NCI-H345 treated with DMSO at 0.1 percent for 48 hours (cell line): ENCODE results near the gene ARHGEF33.

Source experiments
- DNase-seq: peaks from one replicate; lab custom pipeline; 2025; ENCODE audit not compliant: unreplicated experiment; lab: John Stamatoyannopoulos, UW

The ARHGEF33 gene

DNA sequence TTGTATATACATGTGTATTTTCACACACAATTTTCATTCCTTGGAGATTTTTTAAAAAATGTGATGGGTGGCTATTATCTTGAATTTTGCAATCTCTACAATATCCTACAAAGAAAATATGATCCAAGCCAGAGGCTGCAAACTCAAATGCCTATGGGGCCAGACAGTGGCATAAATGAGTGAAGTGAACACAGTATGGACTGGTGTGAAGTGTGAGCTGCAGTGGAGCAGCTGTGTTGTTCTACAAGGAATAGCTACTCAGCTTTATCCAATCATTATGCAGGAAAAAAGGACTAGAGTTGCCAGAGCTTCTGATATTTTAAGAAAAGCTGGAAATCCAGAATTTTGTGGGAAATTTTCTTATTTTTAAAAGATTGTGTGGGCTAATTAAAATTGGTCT is 62.1 kb downstream of the ARHGEF33 start:
- DNase-seq = no peak

DNA sequence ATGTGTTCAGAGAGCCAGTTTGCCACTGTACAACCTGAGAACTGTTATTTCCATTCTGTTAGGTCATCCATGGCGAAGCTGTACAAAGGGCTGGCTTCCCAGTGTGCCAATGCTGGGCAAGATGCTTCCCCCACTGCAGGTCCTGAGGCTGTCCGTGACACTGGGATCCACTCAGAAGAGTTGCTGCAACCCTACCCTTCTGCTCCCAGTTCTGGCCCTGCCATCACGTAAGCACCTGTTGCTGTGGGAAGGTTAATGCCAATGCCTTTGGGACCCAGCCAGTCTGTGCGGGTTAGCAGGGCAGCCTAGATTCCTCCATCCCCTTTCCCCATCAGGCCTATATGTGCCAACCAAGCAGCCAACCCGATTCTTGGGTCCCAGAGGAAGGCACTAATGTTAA is 68.3 kb downstream of the ARHGEF33 start:
- no peak for DNase-seq

DNA sequence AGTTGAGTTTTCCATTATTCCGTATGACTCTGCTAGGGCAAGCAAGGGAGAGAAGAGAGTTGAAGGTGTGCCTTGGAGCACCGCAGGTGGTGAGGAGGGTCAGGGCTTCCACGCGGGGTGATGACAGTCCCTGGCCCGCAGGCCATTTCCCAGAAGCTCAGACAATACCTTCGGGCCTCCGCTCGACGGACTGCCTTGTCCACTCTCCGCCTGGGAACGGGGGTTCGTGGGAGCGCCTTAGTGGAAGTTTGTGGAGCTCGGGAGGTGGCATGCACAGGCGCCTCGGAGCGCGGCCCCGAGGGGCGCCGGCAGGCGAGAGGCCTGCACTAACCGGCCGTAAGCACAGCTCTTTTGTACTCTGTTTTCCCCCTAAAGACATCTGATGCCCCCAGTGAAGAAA is 69.8 kb downstream of the ARHGEF33 start:
- no peak for DNase-seq

DNA sequence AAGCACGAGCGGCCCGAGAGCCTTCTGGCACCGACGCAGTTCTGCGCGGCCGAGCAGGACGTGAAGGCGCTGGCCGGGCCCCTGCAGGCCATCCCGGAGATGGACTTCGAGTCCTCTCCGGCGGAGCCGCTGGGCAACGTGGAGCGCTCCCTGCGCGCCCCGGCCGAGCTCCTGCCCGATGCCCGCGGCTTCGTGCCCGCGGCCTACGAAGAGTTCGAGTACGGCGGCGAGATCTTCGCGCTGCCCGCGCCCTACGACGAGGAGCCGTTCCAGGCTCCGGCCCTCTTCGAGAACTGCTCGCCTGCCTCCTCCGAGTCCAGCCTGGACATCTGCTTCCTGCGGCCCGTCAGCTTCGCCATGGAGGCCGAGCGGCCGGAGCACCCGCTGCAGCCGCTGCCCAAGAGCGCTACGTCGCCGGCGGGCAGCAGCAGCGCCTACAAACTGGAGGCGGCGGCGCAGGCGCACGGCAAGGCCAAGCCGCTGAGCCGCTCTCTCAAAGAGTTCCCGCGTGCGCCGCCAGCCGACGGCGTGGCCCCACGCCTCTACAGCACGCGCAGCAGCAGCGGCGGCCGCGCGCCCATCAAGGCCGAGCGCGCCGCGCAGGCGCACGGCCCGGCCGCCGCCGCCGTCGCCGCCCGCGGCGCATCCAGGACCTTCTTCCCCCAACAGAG is 70.4 kb downstream of the ARHGEF33 start:
- no peak for DNase-seq

GRCh38 chr2:38960609-38961320 is 71.1 kb downstream of the ARHGEF33 start:
- no peak for DNase-seq

- no peak for DNase-seq
These were observed 76.3 kb downstream of the ARHGEF33 start for GRCh38 chr2:38966006-38966405.

GRCh38 chr2:38966678-38967077 is 77.0 kb downstream of the ARHGEF33 start:
- DNase-seq = no peak

DNA sequence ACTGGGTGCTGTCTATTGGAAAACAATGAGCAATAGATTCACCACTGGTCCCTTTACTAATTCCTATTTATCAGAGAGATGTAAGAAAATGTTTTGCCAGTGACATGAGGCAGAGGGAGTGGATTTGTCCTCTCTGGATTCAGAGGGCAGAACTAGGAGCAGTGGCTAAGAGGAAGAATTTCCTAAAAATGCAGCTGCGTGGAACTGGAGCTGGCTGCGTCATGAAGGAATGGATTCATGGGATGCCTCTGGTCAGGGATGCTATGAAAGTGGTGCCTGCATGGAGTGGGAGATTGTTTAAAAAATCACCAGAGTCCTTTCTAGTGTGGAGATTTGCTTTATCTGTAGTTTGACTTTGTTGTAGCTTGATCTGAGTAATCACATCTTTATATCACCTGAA is 78.3 kb downstream of the ARHGEF33 start:
- no peak for DNase-seq

DNA sequence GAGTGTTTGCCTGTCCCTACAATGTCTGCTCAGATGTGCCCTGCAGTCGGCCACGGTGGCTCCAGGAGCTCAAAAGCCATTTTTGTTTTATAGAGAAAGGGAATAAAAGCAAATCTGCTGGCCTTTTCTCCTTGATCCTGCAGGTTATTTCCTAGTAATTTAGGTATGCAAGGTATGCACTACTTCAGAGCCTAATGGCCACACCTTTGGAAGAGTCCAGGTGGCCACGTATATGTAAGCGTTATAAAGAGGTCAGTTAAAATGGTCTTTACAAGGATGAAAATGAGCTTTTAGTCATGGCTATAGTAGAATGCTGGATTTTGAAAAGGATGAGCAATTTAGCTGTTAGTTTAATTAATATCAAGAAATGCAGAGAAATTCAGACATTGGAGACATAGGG is 81.7 kb downstream of the ARHGEF33 start:
- DNase-seq = no peak

DNA sequence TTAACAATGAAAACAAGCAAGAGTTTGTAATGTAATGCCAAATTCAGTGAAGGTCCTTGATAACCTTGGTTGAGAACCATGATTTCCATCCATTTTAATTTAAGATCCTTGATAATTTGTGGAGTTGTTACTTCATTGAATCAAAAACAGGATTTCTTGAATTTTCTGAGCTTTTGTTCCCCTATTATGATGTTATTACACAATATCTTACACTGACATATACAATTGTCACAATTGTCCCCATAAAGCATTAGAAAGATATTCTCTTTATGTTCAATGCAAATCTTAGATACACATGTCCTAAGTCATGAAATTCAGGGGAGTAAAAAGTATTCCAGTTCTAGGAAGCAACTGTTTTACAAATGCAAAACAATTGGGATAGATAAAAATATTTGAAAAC is 83.6 kb downstream of the ARHGEF33 start:
- DNase-seq = no peak

DNA sequence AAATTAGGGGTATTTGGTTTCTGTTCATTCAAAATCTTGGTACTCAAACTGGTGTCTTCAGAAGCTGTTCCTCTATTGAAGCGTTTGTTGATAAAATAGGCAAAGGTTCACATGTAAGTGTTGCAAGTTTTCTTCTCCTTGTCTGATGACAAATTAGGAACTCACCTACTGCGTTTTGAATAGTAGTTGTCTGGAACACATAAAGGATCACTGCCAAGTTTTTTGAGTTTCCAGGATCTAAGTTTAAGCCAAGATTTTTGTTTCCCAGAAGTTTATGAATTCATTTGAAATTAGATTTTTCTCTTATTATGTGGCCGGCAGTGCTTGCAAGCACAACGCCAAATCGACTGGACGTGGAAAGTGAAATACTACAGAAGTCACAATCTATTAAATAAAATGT is 85.4 kb downstream of the ARHGEF33 start:
- DNase-seq = no peak

GRCh38 chr2:38977047-38977446 is 87.4 kb downstream of the ARHGEF33 start:
- no peak for DNase-seq

GRCh38 chr2:38978296-38978903 is 88.7 kb downstream of the ARHGEF33 start:
- DNase-seq = no peak

DNA sequence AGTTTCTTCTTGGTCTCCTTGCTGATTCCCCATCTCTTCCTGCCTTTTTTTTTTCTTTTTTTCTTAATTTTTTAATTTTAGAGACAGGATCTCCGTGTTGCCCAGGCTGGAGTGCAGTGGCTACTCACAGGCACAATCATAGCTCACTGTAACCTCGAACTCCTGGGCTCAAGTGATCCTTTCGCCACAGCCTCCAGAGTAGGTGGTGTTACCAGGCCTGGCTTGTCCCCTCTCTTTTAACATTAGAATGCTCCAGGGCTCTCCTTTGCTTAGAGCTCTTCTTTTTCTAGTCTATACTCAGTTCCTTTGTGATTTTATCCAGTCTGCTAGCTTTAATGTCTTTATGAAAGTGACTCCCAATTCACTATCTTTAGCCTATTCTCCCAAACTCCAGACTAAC is 89.2 kb downstream of the ARHGEF33 start:
- DNase-seq = no peak

DNA sequence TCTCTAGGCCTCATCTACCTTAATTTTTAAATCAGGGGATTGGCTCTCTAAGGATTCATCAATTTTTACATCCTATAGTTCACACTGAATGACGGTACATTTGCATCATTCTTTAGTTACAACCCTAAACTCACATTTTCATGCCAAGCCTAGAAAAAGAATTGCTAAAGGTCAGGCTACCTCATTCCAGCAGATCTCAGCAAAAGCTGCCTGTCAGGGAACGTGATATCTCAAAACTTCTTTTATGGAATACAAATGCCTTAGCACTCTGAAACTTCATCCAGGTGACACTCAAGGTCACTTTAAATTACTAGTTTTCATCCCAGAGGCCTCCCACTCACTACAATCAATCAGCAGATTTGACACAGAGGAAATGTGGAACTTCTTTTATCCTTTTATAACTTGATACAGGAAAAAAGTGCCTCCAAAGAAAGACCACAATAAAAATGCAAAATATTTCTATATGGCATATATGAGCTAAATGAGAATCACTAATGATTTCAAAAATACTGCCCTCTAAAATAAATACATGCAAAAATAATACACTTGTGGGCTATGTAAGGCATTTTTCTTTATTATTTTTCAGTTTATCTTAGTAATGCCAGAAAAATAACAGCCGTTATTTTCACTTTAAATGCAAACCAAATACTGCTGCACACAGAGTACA is 91.5 kb downstream of the ARHGEF33 start:
- DNase-seq = no peak

DNA sequence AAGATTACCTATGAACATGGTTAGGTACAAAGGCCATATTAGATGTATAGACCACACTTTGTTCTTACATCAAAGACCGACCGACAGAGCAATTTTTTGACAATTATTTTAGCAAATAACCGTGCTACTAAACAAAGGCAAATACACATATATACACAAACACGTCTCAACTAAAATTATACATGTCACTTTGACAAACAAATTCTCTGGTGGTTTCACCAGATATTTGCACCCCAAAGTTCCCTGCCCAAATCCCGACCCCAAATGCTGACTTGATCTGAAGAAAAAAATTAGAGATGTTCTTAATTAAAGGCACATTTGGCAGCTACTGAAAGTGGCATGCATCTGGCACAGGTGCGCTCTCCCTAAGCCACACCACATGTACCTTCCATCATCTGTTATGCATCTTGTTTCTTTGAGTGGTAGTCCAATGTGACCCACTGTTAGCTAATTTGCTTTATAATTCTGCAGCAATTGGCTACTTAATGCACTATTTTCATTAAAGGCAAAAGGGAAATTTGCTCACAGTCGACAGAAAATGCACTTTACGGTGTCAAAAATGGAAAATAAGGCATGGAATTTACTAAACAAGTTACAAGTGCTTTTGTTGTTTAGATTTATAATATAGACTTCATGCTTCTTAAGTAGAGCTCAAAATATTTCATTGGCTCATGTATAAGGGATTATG is 92.1 kb downstream of the ARHGEF33 start:
- DNase-seq = no peak

DNA sequence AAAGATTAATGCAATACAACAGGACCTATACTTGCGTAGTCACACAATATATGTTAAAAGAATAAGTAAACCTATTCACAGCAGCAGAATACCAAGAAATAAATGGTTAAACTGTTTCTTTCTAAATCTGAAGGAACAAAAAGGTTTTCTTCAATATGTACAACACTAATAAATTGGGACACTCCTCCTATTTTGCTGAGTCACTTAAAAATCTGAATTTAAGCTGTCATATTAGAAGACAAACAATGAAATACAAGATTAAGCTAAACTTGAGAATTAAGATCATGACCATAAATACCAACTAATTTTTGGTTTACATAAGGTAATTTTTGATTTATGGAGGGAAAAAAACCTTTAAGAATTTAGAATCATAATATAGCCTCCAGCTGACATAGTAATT is 92.8 kb downstream of the ARHGEF33 start:
- no peak for DNase-seq

GRCh38 chr2:38988716-38989115 is 99.0 kb downstream of the ARHGEF33 start:
- no peak for DNase-seq

GRCh38 chr2:38991899-38992298 is 102.2 kb downstream of the ARHGEF33 start:
- DNase-seq = no peak

GRCh38 chr2:38997781-38998180 is 108.1 kb downstream of the ARHGEF33 start:
- no peak for DNase-seq

DNA sequence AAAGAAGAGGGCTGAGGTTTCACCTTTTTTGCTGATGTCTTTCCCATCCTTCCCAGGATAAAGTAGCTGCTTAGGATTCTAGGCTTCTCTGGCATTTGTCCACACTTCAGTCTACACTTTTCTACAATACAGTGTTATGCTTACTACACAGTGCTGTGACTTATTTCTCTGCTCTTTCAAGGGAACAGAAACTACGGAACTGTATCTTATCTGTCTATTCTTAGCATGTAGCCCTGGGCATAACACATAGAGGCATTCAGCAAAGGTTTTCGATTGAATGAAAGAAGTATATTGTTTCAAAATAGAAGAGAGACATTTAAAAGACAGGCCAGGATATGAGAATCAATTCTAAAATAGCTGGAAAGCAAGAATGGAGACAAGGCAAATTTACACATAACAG is 110.9 kb downstream of the ARHGEF33 start:
- DNase-seq = no peak
